Liver (tissue), 9 donors: Measurements from ENCODE around the gene RBM27. TPM values are rescaled to one million over a fixed set of nuclear protein-coding genes. Genes with fewer than 3 reads are reported as not detected.

Experiments used
- DNase-seq: peaks from one replicate; pipeline ENCODE4 v3.0.0-alpha.2; 2017; ENCODE audit warnings: low spot score
- H3K27ac ChIP-seq, 2 donors: one replicate each; pipeline ENCODE4 v1.7.0; 2013; ENCODE audit warnings: inconsistent platforms in 2 of 2, low read length in 2 of 2, control low read depth in 1 of 2, low read depth in 1 of 2, mild to moderate bottlenecking in 1 of 2
- H3K27me3 ChIP-seq, 4 donors: one replicate each; pipeline versions ENCODE4 v1.6.1 to v1.7.0; 2013; ENCODE audit warnings: low read length in 3 of 4, inconsistent platforms in 1 of 4, mild to moderate bottlenecking in 1 of 4, moderate library complexity in 1 of 4; ENCODE audit not compliant: control insufficient read depth in 4 of 4, insufficient read depth in 4 of 4
- H3K36me3 ChIP-seq, 4 donors: one replicate each; pipeline versions ENCODE4 v1.6.1 to v1.7.0; 2013; ENCODE audit warnings: low read length in 3 of 4, mild to moderate bottlenecking in 3 of 4, low read depth in 1 of 4, moderate library complexity in 1 of 4; ENCODE audit not compliant: control insufficient read depth in 4 of 4, insufficient read depth in 3 of 4
- H3K4me1 ChIP-seq, 4 donors: one replicate each; pipeline versions ENCODE4 v1.6.1 to v1.7.0; 2013; ENCODE audit warnings: low read length in 3 of 4, mild to moderate bottlenecking in 3 of 4, moderate library complexity in 1 of 4; ENCODE audit not compliant: control insufficient read depth in 4 of 4, insufficient read depth in 4 of 4
- H3K4me3 ChIP-seq, 3 donors: one replicate each; pipeline versions ENCODE4 v1.6.1 to v1.7.0; 2013; ENCODE audit warnings: low read length in 3 of 3, control low read depth in 1 of 3, low read depth in 1 of 3, mild to moderate bottlenecking in 1 of 3
- H3K9ac ChIP-seq, 2 donors: one replicate each; pipeline ENCODE4 v1.7.0; 2013; ENCODE audit warnings: low read length in 2 of 2, mild to moderate bottlenecking in 2 of 2, moderate library complexity in 2 of 2, control low read depth in 1 of 2, low read depth in 1 of 2
- H3K9me3 ChIP-seq, 4 donors: one replicate each; pipeline versions ENCODE4 v1.6.1 to v1.7.0; 2013; ENCODE audit warnings: low read length in 3 of 4; ENCODE audit not compliant: control insufficient read depth in 4 of 4
- FOXA1 ChIP-seq: IDR thresholded peaks from 2 replicates; pipeline ENCODE4 v1.6.1; 2016; ENCODE audit warnings: antibody characterized with exemption
- HNF4A ChIP-seq, 2 donors: conservative IDR thresholded peaks; 2 replicates each; pipeline ENCODE4 v1.6.1; 2016; ENCODE audit warnings: antibody characterized with exemption in 2 of 2, mild to moderate bottlenecking in 2 of 2
- HNF4G ChIP-seq: IDR thresholded peaks from 2 replicates; pipeline ENCODE4 v1.6.1; 2016; ENCODE audit warnings: antibody characterized with exemption
- RAD21 ChIP-seq, 2 donors: IDR thresholded peaks; 2 replicates each; pipeline ENCODE4 v1.6.1; 2016; ENCODE audit warnings: antibody characterized with exemption in 2 of 2, mild to moderate bottlenecking in 2 of 2
- RXRA ChIP-seq, 2 donors: IDR thresholded peaks; 2 replicates each; pipeline ENCODE4 v1.6.1; 2017 to 2018; ENCODE audit warnings: antibody characterized with exemption in 2 of 2, mild to moderate bottlenecking in 1 of 2
- TAF1 ChIP-seq: conservative IDR thresholded peaks from 2 replicates; pipeline ENCODE4 v1.6.1; 2016; ENCODE audit warnings: antibody characterized with exemption, mild to moderate bottlenecking
- YY1 ChIP-seq: IDR thresholded peaks from 2 replicates; pipeline ENCODE4 v1.6.1; 2016; ENCODE audit warnings: antibody characterized with exemption, mild to moderate bottlenecking
- WGBS: extraction: QIAGEN DNeasy Blood & Tissue Kit; methylation state at CpG from one replicate; pipeline ENCODE4 v1.1.7; 2013; 5-methylcytosine and 5-hydroxymethylcytosine counted together
- polyA plus RNA-seq, 2 donors: library from polyadenylated mRNA; stranded (reverse) in 1 of 2; unstranded in 1 of 2; fragments of 200-250 nt in 1 of 2; fragments of >200 nt in 1 of 2; fragmentation: Nextera tagmentation in 1 of 2; extraction: Ambion mirVana in 1 of 2; gene quantifications; one replicate each; pipeline versions ENCODE4 v1.2.1 to v1.2.3, GENCODE V29; 2013 to 2015
- total RNA-seq, 2 donors: library from RNA; depleted of rRNA; stranded (reverse); fragments of >200 nt; gene quantifications; one replicate each; pipeline ENCODE4 v1.2.3, GENCODE V29; 2014
- TF ChIP-seq, protein P1 (sequence below): IDR thresholded peaks from 2 replicates; pipeline ENCODE4 v1.6.1; 2016; ENCODE audit warnings: antibody characterized with exemption
- TF ChIP-seq, protein P2 (sequence below): IDR thresholded peaks from 2 replicates; pipeline ENCODE4 v1.6.1; 2016; ENCODE audit warnings: antibody characterized with exemption, mild to moderate bottlenecking
- TF ChIP-seq, protein P3 (sequence below): fragments of 150-350 bp; IDR thresholded peaks from 2 replicates; pipeline ENCODE4 v1.5.1; 2017; ENCODE audit warnings: improper control_type of control experiment, low read depth, low read length; ENCODE audit not compliant: missing input control
- TF ChIP-seq, protein P4 (sequence below): IDR thresholded peaks from 2 replicates; pipeline ENCODE4 v1.6.1; 2016; ENCODE audit warnings: antibody characterized with exemption
- donor health status: healthy.
- donor health status: healthy.
- donor health status: healthy.
- donor health status: healthy.
- donor health status: healthy.

Gene RBM27
- total and polyA plus RNA-seq, 4 donors = 2.7 to 16.7 (median 9.7) TPM

DNA sequence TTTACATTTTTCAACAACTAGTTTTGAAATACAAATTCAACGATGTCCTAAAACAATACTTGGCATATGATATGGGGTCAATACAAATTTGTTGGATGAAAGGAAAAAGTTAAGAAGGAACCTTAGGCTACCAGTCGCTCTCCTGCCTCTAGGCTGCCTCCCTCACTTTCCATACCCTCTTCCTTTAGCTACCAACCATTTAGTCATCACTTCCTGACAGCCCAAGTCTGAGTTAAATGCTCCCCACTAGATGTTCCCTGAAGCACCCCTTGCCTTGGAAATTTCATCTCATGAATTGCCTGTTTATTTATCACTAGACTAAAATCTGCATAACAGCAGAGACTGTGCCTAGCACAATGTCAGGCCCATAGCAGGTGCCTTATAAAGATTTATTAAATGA lies 18.2 kb upstream of the RBM27 start:
- Histone ChIP-seq H3K4me1 (peaks cover 0 to 7% (median 2%) of the 10 kb centered on the region in 4 donors), H3K9ac (no peak overlapping the region), H3K27ac (no peak overlapping the region), H3K27me3 (no peaks in the 10 kb centered on the region), H3K4me3 (no peak overlapping the region), H3K9me3 (no peaks in the 10 kb centered on the region), H3K36me3 (no peaks in the 10 kb centered on the region)
- no peak for DNase-seq
- TF ChIP-seq YY1 (no peak), HNF4G (no peak), TAF1 (no peak), RXRA (IDR thresholded peaks at IDR 0.05) (no peak), RAD21 (IDR thresholded peaks at IDR 0.05) (no peak), FOXA1 (no peak)
- TF ChIP-seq, protein P1, sequence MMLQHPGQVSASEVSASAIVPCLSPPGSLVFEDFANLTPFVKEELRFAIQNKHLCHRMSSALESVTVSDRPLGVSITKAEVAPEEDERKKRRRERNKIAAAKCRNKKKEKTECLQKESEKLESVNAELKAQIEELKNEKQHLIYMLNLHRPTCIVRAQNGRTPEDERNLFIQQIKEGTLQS = no peak
- TF ChIP-seq, protein P2, sequence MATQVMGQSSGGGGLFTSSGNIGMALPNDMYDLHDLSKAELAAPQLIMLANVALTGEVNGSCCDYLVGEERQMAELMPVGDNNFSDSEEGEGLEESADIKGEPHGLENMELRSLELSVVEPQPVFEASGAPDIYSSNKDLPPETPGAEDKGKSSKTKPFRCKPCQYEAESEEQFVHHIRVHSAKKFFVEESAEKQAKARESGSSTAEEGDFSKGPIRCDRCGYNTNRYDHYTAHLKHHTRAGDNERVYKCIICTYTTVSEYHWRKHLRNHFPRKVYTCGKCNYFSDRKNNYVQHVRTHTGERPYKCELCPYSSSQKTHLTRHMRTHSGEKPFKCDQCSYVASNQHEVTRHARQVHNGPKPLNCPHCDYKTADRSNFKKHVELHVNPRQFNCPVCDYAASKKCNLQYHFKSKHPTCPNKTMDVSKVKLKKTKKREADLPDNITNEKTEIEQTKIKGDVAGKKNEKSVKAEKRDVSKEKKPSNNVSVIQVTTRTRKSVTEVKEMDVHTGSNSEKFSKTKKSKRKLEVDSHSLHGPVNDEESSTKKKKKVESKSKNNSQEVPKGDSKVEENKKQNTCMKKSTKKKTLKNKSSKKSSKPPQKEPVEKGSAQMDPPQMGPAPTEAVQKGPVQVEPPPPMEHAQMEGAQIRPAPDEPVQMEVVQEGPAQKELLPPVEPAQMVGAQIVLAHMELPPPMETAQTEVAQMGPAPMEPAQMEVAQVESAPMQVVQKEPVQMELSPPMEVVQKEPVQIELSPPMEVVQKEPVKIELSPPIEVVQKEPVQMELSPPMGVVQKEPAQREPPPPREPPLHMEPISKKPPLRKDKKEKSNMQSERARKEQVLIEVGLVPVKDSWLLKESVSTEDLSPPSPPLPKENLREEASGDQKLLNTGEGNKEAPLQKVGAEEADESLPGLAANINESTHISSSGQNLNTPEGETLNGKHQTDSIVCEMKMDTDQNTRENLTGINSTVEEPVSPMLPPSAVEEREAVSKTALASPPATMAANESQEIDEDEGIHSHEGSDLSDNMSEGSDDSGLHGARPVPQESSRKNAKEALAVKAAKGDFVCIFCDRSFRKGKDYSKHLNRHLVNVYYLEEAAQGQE = no peak
- TF ChIP-seq, protein P3, sequence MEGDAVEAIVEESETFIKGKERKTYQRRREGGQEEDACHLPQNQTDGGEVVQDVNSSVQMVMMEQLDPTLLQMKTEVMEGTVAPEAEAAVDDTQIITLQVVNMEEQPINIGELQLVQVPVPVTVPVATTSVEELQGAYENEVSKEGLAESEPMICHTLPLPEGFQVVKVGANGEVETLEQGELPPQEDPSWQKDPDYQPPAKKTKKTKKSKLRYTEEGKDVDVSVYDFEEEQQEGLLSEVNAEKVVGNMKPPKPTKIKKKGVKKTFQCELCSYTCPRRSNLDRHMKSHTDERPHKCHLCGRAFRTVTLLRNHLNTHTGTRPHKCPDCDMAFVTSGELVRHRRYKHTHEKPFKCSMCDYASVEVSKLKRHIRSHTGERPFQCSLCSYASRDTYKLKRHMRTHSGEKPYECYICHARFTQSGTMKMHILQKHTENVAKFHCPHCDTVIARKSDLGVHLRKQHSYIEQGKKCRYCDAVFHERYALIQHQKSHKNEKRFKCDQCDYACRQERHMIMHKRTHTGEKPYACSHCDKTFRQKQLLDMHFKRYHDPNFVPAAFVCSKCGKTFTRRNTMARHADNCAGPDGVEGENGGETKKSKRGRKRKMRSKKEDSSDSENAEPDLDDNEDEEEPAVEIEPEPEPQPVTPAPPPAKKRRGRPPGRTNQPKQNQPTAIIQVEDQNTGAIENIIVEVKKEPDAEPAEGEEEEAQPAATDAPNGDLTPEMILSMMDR = no peak
- WGBS = 71% methylated on average over 2 of the region's 2 CpGs

DNA sequence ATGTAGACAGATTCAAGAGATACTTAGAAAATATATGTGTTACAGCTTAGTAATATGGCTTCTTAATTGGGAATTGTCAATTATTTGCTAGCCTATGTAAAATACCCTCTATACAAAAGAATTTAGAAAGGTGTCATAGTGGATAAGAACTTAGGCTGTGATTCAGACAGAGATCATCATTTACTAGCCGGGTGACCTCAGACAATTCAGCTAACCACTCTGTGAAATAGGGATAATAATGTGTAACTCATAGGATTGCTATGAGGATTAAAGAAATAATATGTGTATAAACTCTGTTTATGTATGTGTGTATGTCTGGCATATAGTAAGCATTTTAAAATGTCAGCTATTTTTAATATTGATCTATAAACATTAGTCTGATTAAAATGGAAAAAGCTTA lies 15.0 kb upstream of the RBM27 start:
- Histone ChIP-seq H3K36me3 (no peaks in the 10 kb centered on the region), H3K4me3 (no peak overlapping the region), H3K9ac (no peak overlapping the region), H3K27me3 (no peaks in the 10 kb centered on the region), H3K4me1 (no peaks in the 10 kb centered on the region), H3K9me3 (no peaks in the 10 kb centered on the region), H3K27ac (no peak overlapping the region)
- WGBS = 80% methylated on average over 1 of the region's 1 CpG
- TF ChIP-seq, protein P4, sequence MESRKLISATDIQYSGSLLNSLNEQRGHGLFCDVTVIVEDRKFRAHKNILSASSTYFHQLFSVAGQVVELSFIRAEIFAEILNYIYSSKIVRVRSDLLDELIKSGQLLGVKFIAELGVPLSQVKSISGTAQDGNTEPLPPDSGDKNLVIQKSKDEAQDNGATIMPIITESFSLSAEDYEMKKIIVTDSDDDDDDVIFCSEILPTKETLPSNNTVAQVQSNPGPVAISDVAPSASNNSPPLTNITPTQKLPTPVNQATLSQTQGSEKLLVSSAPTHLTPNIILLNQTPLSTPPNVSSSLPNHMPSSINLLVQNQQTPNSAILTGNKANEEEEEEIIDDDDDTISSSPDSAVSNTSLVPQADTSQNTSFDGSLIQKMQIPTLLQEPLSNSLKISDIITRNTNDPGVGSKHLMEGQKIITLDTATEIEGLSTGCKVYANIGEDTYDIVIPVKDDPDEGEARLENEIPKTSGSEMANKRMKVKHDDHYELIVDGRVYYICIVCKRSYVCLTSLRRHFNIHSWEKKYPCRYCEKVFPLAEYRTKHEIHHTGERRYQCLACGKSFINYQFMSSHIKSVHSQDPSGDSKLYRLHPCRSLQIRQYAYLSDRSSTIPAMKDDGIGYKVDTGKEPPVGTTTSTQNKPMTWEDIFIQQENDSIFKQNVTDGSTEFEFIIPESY = no peak
- TF ChIP-seq, protein P1 = no peak
- no peak for TF ChIP-seq YY1
- no peak for TF ChIP-seq HNF4A (conservative IDR thresholded peaks at IDR 0.05)
- no peak for DNase-seq
